MM.1S (cell line): ENCODE data around the gene R3HDM2.
A peak's percentile ranks its signal among the peaks of the same experiment; 100 is the strongest.

Experiments used
- DNase-seq: peaks from one replicate; pipeline ENCODE4 v3.0.0-alpha.2; 2015
- H2AFZ ChIP-seq: fragments of 300-600 bp; sonication (generic); 2 replicates; pipeline ENCODE4 v1.6.0; 2016; ENCODE audit warnings: antibody characterized with exemption, low read length
- H3F3A ChIP-seq: fragments of 300-600 bp; sonication (generic); 2 replicates; pipeline ENCODE4 v1.6.1; 2016; ENCODE audit warnings: mild to moderate bottlenecking, antibody characterized with exemption, low read length, moderate library complexity, mixed read lengths; ENCODE audit not compliant: insufficient read depth
- H3K27ac ChIP-seq: fragments of 300-600 bp; sonication (generic); 2 replicates; pipeline ENCODE4 v1.5.1; 2016; ENCODE audit warnings: mild to moderate bottlenecking, low read length
- H3K27me3 ChIP-seq: fragments of 300-600 bp; sonication (generic); replicated peaks from 2 replicates; pipeline ENCODE4 v1.6.0; 2016; ENCODE audit warnings: low read length; ENCODE audit not compliant: insufficient read depth
- H3K36me3 ChIP-seq: fragments of 300-600 bp; sonication (generic); replicated peaks from 2 replicates; pipeline ENCODE4 v1.6.1; 2016; ENCODE audit warnings: mild to moderate bottlenecking, low read length, mixed read lengths; ENCODE audit not compliant: insufficient read depth
- H3K4me1 ChIP-seq: fragments of 300-600 bp; sonication (generic); 2 replicates; pipeline ENCODE4 v1.6.1; 2016; ENCODE audit warnings: low read length, mixed read lengths
- H3K4me2 ChIP-seq: fragments of 300-600 bp; sonication (generic); 2 replicates; pipeline ENCODE4 v1.6.0; 2016; ENCODE audit warnings: low read depth, low read length
- H3K4me3 ChIP-seq: fragments of 300-600 bp; sonication (generic); 2 replicates; pipeline ENCODE4 v1.5.1; 2016; ENCODE audit warnings: low read length, mixed read lengths
- H3K79me2 ChIP-seq: fragments of 300-600 bp; sonication (generic); 2 replicates; pipeline ENCODE4 v1.6.1; 2016; ENCODE audit warnings: mixed run types, low read length, mixed read lengths
- H3K9ac ChIP-seq: fragments of 300-600 bp; sonication (generic); 2 replicates; pipeline ENCODE4 v1.6.1; 2016; ENCODE audit warnings: low read length, mixed read lengths
- H3K9me2 ChIP-seq: fragments of 300-600 bp; sonication (generic); replicated peaks from 2 replicates; pipeline ENCODE4 v1.6.1; 2016; ENCODE audit warnings: mild to moderate bottlenecking, low read length, mixed read lengths; ENCODE audit not compliant: insufficient read depth
- H3K9me3 ChIP-seq: fragments of 300-600 bp; sonication (generic); replicated peaks from 2 replicates; pipeline ENCODE4 v1.6.1; 2016; ENCODE audit warnings: mild to moderate bottlenecking, low read length, mixed read lengths; ENCODE audit not compliant: insufficient read depth
- H4K20me1 ChIP-seq: fragments of 300-600 bp; sonication (generic); 2 replicates; pipeline ENCODE4 v1.6.1; 2016; ENCODE audit warnings: mild to moderate bottlenecking, low read length, moderate library complexity, mixed read lengths; ENCODE audit not compliant: insufficient read depth
- CTCF ChIP-seq: fragments of 300-600 bp; sonication (generic); IDR thresholded peaks from 2 replicates; pipeline ENCODE4 v1.5.1; 2016; ENCODE audit warnings: antibody characterized with exemption, low read length, mixed read lengths
- EZH2 ChIP-seq: fragments of 300-600 bp; sonication (generic); optimal IDR thresholded peaks from 2 replicates; pipeline ENCODE3; 2017; ENCODE audit warnings: low read depth, mild to moderate bottlenecking, antibody characterized with exemption, low read length, mixed read lengths
- EZH2phosphoT487 ChIP-seq: fragments of 300-600 bp; sonication (generic); IDR thresholded peaks from 2 replicates; pipeline ENCODE4 v1.6.1; 2018; ENCODE audit warnings: antibody characterized with exemption, low read length

The R3HDM2 gene

GRCh38 chr12:57459750-57460467 is 29.1 kb upstream of the R3HDM2 start, which contains the start of gene GLI1:
TSS of gene GLI1 (plus strand) at chr12:57459785. CDS start at chr12:57463692, 3,907 bp downstream.
- H3K9me2 ChIP-seq, result no peaks in the 10 kb centered on the region
- H3K4me1 ChIP-seq, result peaks cover 24% of the 10 kb centered on the region
- H3K27me3 ChIP-seq, result peaks cover 19% of the 10 kb centered on the region
- peak within 1 kb of the TSS; percentile 80 for H3K4me3 ChIP-seq
- peak within 1 kb of the TSS; percentile 100 for H3K4me2 ChIP-seq
- peaks cover 9% of the 10 kb centered on the region for H3F3A ChIP-seq
- no peak for TF ChIP-seq CTCF
- TF ChIP-seq EZH2, result no peak
- TF ChIP-seq EZH2phosphoT487, result no peak
- no peaks in the 10 kb centered on the region for H3K36me3 ChIP-seq
- no peak for DNase-seq
- peak within 1 kb of the TSS; percentile 56; the same call in 1 of the 2 replicates for H3K27ac ChIP-seq
- H3K79me2 ChIP-seq, result no peaks in the 10 kb centered on the region
- H3K9me3 ChIP-seq, result no peaks in the 10 kb centered on the region
- H4K20me1 ChIP-seq, result no peaks in the 10 kb centered on the region
- peak within 1 kb of the TSS; percentile 50; the same call in 1 of the 2 replicates for H3K9ac ChIP-seq
- peak within 1 kb of the TSS; percentile 94 for H2AFZ ChIP-seq

GRCh38 chr12:57459055-57459749 is 28.4 kb upstream of the R3HDM2 start:
- H4K20me1 ChIP-seq, result no peaks in the 10 kb centered on the region
- TF ChIP-seq EZH2, result no peak
- peak; percentile 96 for TF ChIP-seq CTCF
- H3K9me2 ChIP-seq, result no peaks in the 10 kb centered on the region
- DNase-seq, result peak; percentile 91
- no peaks in the 10 kb centered on the region for H3K79me2 ChIP-seq
- peak overlapping the region; percentile 100 for H3K4me2 ChIP-seq
- no peaks in the 10 kb centered on the region for H3K9me3 ChIP-seq
- peak overlapping the region; percentile 80 for H3K4me3 ChIP-seq
- H2AFZ ChIP-seq, result peak overlapping the region; percentile 94
- H3K27ac ChIP-seq, result peak overlapping the region; percentile 56; the same call in 1 of the 2 replicates
- H3K9ac ChIP-seq, result peak overlapping the region; percentile 50; the same call in 1 of the 2 replicates
- peaks cover 27% of the 10 kb centered on the region for H3K4me1 ChIP-seq
- peaks cover 9% of the 10 kb centered on the region for H3F3A ChIP-seq
- peaks cover 13% of the 10 kb centered on the region for H3K27me3 ChIP-seq
- no peaks in the 10 kb centered on the region for H3K36me3 ChIP-seq

- Histone ChIP-seq H3F3A (peaks cover 9% of the 10 kb centered on the region), H3K36me3 (no peaks in the 10 kb centered on the region), H3K27ac (peak overlapping the region; percentile 56; the same call in 1 of the 2 replicates), H3K4me3 (peak overlapping the region; percentile 80), H3K9ac (peak overlapping the region; percentile 50; the same call in 1 of the 2 replicates), H3K4me2 (peak overlapping the region; percentile 100), H3K27me3 (peaks cover 13% of the 10 kb centered on the region), H3K79me2 (no peaks in the 10 kb centered on the region), H4K20me1 (no peaks in the 10 kb centered on the region), H3K4me1 (peaks cover 24% of the 10 kb centered on the region), H3K9me3 (no peaks in the 10 kb centered on the region), H3K9me2 (no peaks in the 10 kb centered on the region), H2AFZ (peak overlapping the region; percentile 94)
- DNase-seq, result no peak
- TF ChIP-seq EZH2 (no peak), CTCF (no peak), EZH2phosphoT487 (no peak)
Observed at GRCh38 chr12:57458665-57459054, 27.8 kb upstream of the R3HDM2 start.
